Renal cortical epithelial cell (primary cell): Measurements from ENCODE around the gene AFP. TPM values are rescaled to one million over a fixed set of nuclear protein-coding genes. Genes with fewer than 3 reads are reported as not detected.
A peak's percentile ranks its signal among the peaks of the same experiment; 100 is the strongest.

Experiments
- DNase-seq: peaks from one replicate; pipeline ENCODE4 v3.0.0-alpha.2; 2011; ENCODE audit warnings: low read depth
- total RNA-seq: library from RNA; depleted of rRNA; stranded (reverse); fragments of >200 nt; gene quantifications from 2 replicates; pipeline ENCODE4 v1.2.3, GENCODE V29; 2014

Gene AFP
- total RNA-seq, 1 donor from 2014 or later: 0.75 TPM

- DNase-seq: no peak
Observed at GRCh38 chr4:73458184-73459047, 22.4 kb downstream of the AFP start.

- DNase-seq: no peak
Observed at GRCh38 chr4:73459048-73459421, 23.0 kb downstream of the AFP start.

- no peak for DNase-seq
Observed at GRCh38 chr4:73460913-73461522, 25.0 kb downstream of the AFP start.

- no peak for DNase-seq
Observed at GRCh38 chr4:73468170-73468569, 32.1 kb downstream of the AFP start.

- no peak for DNase-seq
Observed at GRCh38 chr4:73470728-73471127, 34.7 kb downstream of the AFP start.

- DNase-seq: no peak
Observed at GRCh38 chr4:73477176-73477575, 41.2 kb downstream of the AFP start.

- no peak for DNase-seq
Observed at GRCh38 chr4:73479323-73479722, 43.3 kb downstream of the AFP start.

GRCh38 chr4:73481358-73481757 is 45.3 kb downstream of the AFP start, which contains the start of gene AFM:
TSS of gene AFM (plus strand) at chr4:73481745. CDS start at chr4:73481776, 31 bp downstream.
- DNase-seq: peak; percentile 45

GRCh38 chr4:73485085-73485484 is 49.1 kb downstream of the AFP start:
- no peak for DNase-seq

GRCh38 chr4:73485596-73485995 is 49.6 kb downstream of the AFP start:
- DNase-seq: no peak

GRCh38 chr4:73486497-73486896 is 50.5 kb downstream of the AFP start:
- DNase-seq: no peak

GRCh38 chr4:73487233-73487632 is 51.2 kb downstream of the AFP start:
- DNase-seq: no peak

GRCh38 chr4:73499996-73500765 is 64.2 kb downstream of the AFP start:
- DNase-seq: peak; percentile 25

- no peak for DNase-seq
Observed at GRCh38 chr4:73501664-73502265, 65.7 kb downstream of the AFP start.

GRCh38 chr4:73505567-73505966 is 69.5 kb downstream of the AFP start:
- DNase-seq: no peak

Other genes starting within 250 kb of the AFP start
- 39.1 and 108 TPM in 2 replicates for gene ANKRD17, start 177.4 kb upstream of the AFP start, total RNA-seq
- gene ALB, start 31.9 kb upstream of the AFP start, total RNA-seq: not detected in 2 replicates
- gene AFM, start 45.5 kb downstream of the AFP start, total RNA-seq: not detected in 2 replicates
- 8.3 and 10.6 TPM in 2 replicates for gene RASSF6, start 184.2 kb downstream of the AFP start, total RNA-seq